Measurements from ENCODE around the gene CFAP70. TPM values are rescaled to one million over a fixed set of nuclear protein-coding genes. Genes with fewer than 3 reads are reported as not detected.
"Not testable (repeated sequence)": the region's sequence is repeated elsewhere in the genome, so short reads cannot be mapped to it uniquely, and the experiment has no call there.

Gene CFAP70
- total RNA-seq, 1 donor = 1.1 TPM

DNA sequence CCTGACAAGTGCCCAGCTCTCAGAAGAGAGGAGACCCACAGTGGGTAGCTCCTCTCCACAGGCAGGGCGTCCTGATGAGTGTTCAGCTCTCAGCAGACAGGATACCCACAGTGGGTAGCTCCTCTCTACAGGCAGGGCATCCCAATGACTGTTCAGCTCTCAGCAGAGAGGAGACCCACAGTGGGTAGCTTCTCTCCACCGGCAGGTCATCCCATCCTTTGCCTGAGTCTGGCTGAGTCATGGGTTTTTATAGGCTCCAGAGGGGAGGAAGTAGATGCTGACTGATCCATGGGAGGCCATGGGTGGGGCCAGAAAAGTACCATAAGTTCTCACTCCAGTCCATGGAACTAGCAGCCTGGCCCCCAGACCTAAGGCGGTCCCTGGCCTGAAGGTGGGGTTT lies 18.5 kb downstream of the CFAP70 start:
- no peak for DNase-seq (ENCODE audit: low read depth in 2 of 3, low spot score in 2 of 3)

DNA sequence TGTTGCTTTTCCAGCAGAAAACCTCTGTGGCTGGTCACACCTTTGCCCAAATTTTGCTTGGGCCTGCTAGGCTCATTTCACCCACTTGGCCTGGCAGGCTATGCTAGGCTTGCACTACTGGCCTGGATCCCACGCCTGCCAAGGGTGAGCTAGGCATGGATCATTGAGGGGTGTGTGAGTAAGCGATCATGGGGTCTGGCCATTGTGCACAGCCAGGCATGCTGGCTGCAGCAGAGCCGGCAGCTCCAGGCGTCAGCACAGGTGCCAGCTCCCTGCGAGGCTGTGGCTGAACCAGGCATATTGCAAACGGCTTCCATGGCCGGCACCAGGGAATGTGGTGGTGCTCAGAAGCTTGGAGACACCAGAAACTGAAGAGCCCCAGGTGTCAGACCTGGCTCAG lies 19.2 kb downstream of the CFAP70 start:
- no peak for DNase-seq (ENCODE audit: low read depth in 2 of 3, low spot score in 2 of 3)

DNA sequence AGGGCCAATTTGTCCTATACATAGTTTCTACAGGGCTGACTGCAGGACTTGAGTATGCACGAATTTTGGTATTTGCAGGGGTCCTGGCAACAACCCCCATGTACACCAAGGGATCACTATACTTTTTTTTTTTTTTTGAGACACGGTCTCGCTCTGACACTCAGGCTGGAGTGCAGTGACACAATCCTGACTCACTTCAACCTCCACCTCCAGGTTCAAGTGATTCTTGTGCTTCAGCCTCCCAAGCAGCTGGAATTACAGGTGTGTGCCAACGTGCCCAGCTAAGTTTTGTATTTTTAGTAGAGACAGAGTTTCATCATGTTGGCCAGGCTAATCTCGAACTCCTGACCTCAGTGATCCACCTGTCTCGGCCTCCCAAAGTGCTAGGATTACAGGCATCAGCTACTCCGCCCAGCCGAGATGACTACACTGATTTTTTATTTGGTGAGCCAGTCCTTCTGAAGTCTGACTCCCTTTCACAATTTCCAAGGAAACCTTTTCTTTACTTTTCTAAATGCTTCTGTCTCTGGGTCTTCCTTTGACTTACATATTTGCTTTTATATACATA lies 19.8 kb downstream of the CFAP70 start:
- no peak for DNase-seq (ENCODE audit: low read depth in 2 of 3, low spot score in 2 of 3)

DNA sequence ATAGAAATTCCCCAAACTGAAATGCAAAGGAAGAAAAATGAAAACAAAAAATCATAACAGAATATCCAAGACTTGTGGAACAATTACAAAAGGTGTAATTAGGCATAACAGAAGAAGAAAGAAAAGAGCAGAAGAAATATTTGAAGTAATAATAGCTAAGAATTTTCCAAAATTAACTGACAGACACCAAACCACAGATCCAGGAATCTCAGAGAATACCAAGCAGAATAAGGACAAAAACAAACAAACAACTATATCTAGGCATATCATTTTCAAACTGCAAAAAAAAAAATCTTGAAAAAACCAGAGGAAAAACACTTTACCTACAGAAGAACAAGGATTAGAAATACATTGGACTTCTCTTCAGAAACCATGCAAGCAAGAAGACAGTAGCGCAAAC lies 25.5 kb downstream of the CFAP70 start:
- no peak for DNase-seq (ENCODE audit: low read depth in 2 of 3, low spot score in 2 of 3)

DNA sequence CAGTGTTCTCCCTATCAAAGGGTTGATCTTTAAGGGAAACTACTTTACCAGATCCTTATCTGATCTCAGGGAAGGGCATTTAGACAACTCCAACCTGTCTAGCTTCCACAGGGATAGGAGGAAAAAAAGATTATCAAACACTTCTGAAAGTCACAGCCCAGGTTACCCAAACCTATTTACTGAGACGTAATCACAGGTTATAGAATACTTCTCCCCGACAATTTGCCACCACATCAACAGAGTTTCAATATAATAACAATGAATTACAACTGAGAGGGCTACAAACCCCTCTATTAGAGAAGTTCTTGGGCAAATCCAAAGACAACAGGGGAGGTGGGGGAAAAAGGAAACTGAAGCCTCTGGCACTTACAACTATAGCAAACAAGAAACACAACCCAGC lies 26.3 kb downstream of the CFAP70 start:
- no peak for DNase-seq (ENCODE audit: low read depth in 2 of 3, low spot score in 2 of 3)

DNA sequence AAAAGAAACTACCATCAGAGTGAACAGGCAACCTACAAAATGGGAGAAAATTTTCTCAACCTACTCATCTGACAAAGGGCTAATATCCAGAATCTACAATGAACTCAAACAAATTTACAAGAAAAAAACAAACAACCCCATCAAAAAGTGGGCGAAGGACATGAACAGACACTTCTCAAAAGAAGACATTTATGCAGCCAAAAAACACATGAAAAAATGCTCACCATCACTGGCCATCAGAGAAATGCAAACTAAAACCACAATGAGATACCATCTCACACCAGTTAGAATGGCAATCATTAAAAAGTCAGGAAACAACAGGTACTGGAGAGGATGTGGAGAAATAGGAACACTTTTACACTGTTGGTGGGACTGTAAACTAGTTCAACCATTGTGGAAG lies 30.1 kb downstream of the CFAP70 start:
- not testable (repeated sequence) for DNase-seq (ENCODE audit: low read depth in 2 of 3, low spot score in 2 of 3)

DNA sequence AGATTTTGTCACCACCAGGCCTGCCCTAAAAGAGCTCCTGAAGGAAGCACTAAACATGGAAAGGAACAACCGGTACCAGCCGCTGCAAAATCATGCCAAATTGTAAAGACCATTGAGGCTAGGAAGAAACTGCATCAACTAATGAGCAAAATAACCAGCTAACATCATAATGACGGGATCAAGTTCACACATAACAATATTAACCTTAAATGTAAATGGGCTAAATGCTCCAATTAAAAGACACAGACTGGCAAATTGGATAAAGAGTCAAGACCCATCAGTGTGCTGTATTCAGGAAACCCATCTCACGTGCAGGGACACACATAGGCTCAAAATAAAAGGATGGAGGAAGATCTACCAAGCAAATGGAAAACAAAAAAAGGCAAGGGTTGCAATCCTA lies 33.4 kb downstream of the CFAP70 start:
- DNase-seq (ENCODE audit: low read depth in 2 of 3, low spot score in 2 of 3) = not testable (repeated sequence)

DNA sequence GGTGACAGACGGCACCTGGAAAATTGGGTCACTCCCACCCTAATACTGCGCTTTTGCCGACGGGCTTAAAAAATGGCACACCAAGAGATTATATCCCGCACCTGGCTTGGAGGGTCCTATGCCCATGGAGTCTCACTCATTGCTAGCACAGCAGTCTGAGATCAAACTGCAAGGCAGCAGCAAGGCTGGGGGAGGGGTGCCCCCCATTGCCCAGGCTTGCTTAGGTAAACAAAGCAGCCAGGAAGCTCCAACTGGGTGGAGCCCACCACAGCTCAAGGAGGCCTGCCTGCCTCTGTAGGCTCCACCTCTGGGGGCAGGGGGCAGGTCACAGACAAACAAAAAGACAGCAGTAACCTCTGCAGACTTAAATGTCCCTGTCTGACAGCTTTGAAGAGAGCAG lies 35.1 kb downstream of the CFAP70 start:
- DNase-seq (ENCODE audit: low read depth in 2 of 3, low spot score in 2 of 3) = not testable (repeated sequence)

DNA sequence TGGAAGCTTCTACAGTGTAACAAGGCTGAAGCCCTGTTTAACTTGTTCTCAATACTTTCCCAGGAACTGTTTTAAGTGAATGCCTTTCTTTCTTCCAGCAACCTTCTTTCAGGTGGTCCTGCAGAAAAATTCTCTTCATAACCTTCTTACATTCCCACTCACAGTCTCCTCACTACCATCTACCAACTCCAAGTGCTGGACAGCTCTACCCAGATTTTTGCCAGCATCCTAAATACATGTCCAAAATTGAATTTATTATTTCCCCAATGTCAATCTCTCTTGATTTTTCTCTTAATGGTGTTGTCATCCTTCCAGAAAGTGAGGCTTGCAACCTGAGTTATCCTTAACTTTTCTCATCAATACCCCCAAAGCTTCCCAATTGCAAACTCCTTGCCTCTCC lies 48.2 kb downstream of the CFAP70 start:
- DNase-seq (ENCODE audit: low read depth in 2 of 3, low spot score in 2 of 3) = no peak

DNA sequence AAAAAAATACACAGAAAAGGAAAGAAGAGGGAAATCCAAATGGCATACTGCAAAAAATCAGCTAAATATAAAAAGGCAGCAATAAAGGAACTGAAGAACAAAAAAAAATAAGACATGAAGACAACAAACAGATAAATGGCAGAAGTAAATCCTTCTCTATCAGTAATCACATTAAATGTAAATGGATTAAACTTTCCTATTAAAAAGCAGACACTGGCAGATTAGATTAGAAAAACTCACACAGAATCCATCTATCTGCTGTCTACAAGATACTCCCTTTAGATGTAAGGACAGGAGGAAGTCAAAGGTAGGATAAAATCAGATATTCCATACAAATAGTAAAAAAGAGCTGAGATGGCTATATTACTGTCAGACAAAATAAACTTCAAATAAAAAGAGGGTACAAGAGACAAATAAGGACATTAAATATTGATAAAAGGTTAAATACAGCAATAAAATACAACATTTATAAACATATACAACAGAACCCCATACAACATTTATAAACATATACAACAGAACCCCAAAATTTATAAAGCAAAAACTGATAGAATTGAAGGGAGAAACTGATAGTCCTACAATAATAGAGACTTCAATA lies 51.4 kb downstream of the CFAP70 start:
- no peak for DNase-seq (ENCODE audit: low read depth in 2 of 3, low spot score in 2 of 3)

DNA sequence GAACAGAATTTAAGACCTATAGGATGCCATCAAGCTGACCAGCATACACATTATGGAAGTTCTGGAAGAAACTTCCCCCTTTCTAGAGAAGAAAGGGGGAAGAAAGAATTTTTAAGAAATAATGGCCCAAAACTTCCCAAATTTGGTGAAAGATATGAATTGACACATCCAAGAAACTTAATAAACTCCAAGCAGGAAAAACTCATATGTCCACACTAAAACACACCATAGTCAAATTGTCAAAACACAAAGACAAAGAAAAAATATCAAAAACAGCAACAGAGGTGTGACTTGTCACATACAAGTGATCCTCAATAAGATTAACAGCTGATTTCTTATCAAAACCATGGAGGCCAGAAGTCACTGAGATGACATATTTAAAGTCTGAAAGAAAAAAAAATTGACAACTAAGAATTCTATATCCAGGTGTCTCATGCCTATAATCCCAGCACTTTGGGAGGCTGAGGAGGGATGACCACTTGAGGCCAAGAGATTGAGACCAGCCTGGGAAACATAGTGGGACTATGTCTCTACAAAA lies 52.4 kb downstream of the CFAP70 start:
- no peak for DNase-seq (ENCODE audit: low read depth in 2 of 3, low spot score in 2 of 3)

DNA sequence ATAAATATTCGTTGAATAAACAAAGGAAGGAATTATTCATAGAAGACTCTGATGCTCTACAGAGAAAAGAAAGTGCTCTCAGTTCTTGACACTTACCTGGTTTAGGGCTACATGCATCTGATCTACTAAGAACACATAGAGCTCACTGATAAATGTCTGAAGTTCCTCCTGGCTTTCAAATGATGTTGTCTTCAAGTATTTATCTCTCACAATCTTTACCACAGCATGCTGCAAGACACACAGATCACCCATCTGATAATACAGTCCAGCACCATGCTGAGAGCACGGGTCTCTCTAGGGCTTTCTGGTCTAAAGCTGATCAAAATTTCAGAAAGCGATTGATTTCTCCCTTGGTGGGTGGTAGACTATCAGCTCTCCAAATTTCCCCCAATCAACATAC lies 61.7 kb downstream of the CFAP70 start:
- DNase-seq (ENCODE audit: low read depth in 2 of 3, low spot score in 2 of 3) = no peak

DNA sequence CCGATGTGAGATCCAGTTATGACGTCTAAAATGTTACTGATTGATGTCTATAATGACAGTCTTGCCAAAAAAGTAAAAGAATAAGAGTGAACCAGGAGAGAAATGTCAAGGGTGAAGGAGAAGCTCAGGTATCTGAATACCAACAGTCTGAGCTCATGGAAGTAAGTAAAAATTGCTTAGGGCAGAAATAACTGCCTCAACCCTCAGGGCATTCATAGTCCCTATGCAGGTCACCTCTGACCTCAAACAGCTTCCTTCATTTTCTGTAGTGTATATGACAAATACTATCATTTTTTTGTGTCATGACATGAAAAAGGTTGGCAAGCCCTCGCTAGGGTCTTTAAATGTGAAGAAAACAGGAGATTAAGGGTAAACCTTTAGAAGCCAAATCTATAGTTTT lies 65.2 kb downstream of the CFAP70 start:
- DNase-seq (ENCODE audit: low read depth in 2 of 3, low spot score in 2 of 3) = no peak

DNA sequence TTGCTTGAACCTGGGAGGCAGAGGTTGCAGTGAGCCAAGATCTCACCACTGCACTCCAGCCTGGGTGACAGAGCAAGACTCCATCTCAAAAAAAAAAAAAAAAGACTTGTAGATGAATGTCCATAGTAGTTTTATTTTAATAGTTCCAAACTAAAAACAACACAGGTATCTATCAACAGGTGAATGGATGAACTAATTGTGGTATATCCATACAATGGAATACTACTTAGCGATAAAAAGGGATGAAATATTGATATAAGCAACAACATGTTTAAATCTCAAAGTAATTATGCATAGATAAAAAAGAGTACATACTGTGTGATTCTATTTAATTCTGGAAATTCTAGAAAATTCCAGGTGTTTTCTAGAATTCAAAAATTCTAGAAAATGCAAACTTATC lies 68.7 kb downstream of the CFAP70 start:
- DNase-seq (ENCODE audit: low read depth in 2 of 3, low spot score in 2 of 3) = no peak

DNA sequence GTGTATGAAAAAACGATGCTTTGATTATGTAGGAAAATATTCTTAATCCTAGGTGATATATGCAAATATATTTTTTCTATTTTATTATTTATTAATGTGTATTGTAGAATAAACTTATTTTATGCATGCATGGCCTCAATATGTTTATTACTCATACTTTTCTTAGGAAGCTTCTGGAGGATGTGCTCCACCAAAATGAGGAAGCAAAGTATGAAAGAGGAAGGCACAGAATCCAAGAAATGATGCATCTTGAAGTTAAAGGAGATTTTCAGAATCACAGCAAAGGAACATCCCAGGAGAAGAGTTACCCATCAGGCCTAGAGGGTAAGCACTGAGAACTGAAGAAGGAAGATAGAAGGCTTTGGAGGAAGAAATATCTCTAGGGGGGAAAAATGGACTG lies 71.2 kb downstream of the CFAP70 start:
- peak in 1 of 3 donors; percentile 3 for DNase-seq (ENCODE audit: low read depth in 2 of 3, low spot score in 2 of 3)

DNA sequence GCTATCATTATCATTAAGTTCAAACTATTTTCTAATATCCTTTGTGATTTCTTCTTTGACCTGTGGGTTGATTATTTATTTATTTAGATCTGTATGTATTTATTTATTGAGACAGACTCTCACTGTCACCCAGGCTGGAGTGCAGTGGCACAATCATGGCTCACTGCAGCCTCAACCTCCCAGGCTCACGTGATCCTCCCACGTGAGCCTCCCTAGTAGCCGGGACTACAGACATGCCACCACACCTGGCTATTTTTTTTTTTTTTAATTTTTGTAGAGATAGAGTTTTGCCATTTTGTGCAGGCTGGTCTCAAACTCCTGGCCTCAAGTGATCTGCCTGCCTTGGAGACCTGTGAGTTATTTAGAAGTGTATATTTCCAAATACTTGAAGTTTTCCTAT lies 77.6 kb downstream of the CFAP70 start:
- no peak for DNase-seq (ENCODE audit: low read depth in 2 of 3, low spot score in 2 of 3)

DNA sequence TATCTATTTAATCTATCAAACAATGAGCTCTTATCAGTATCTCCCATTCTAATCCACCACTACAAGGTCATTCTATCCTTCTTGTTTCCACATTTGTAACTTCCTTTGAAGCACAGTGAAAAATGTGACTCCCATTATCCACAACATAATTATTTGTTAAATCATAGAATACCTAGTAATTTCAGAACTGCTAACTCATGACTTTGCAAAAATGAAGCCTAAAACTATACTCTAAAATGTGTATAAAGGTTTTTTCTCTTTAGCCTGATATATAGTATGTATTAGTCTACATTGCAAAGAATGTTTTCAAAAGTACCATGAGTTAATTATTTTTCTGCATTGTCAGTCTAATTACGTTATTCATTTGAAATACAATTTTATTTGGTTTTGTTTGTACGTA lies 94.2 kb downstream of the CFAP70 start:
- DNase-seq (ENCODE audit: low read depth in 2 of 3, low spot score in 2 of 3) = no peak

DNA sequence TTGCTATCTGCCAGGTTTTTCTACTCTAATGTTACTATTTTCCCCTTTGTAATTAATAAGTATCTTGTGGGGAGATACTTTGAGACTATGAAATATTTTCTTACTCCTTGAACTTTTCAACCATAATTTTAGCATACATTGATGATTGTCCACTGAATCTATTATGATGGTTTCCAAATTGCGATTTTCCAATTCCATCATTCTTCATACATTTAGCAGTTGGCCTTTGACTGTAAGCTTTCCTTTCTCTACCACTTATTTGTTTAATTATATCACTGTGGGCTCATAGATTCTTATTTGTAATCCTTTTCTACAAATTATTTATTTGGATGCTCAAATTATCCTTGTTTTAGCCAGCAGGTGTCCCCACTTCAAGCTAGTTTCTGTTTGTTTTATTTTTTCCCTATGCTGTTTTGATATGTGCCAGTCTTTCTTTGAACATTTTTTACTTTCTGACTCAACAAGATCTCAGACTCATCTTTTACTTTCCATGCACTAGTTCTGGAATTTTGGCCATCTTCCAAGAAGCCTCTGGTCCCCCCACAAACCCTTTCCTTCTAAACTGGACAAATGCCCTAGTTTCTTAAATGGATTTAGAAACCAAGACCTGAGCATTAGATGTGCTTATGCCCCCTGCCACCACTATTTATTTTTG lies 94.8 kb downstream of the CFAP70 start:
- peak in 1 of 3 donors; percentile 48 for DNase-seq (ENCODE audit: low read depth in 2 of 3, low spot score in 2 of 3)

DNA sequence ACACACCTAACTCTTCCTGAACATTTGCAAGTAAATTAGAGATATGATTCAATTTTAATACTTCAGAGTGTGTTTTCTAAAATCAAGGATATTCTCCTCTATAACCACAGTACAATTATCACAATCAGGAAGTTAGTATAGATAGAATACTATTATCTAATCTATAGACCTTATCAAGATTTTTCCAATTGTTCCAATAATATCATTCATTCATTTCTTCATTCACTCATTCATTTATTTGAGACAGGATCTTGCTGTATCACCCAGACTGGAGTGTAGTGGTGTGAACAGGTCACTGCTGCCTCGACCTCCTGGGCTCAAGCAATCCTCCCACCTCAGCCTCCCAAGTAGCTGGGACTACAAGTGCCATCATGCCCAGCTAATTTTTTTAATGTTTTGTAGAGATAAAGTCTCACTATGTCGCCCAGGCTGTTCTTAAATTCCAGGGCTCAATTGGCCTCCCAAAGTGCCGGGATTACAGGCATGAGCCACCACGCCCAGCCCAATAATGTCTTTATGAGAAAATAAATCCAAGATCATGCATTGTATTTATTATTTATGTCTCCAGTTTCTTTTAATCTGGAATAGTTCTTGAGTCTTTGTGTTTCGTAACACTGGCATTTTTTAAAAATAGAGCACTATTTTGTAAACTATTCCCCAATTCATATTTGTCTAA lies 95.6 kb downstream of the CFAP70 start:
- no peak for DNase-seq (ENCODE audit: low read depth in 2 of 3, low spot score in 2 of 3)

DNA sequence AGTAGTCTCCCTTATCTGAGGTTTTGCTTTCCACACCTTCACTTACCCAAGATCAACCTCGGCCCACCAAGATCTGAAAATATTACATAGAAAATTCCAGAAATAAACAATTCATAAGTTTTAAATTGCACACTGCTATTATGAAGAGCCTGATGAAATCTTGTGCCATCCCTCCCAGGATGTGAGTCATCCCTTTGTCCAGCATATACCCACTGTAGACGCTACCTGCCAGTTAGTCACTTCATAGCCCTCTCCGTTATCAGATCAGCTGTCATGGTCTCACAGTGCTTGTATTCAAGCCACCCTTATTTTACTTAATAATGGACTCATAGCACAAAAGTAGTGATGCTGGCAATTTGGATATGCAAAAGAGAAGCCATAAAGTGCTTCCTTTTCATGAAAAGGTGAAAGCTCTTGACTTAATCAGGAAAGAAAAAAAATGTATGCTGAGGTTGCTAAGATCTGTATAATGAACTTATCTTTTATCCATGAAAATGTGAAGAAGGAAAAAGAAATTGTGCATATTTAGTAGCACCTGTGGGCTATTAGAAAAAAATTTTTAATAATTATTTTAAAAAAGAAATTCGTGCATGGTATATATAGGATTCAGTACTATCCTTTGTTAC lies 96.4 kb downstream of the CFAP70 start:
- DNase-seq (ENCODE audit: low read depth in 2 of 3, low spot score in 2 of 3) = no peak

DNA sequence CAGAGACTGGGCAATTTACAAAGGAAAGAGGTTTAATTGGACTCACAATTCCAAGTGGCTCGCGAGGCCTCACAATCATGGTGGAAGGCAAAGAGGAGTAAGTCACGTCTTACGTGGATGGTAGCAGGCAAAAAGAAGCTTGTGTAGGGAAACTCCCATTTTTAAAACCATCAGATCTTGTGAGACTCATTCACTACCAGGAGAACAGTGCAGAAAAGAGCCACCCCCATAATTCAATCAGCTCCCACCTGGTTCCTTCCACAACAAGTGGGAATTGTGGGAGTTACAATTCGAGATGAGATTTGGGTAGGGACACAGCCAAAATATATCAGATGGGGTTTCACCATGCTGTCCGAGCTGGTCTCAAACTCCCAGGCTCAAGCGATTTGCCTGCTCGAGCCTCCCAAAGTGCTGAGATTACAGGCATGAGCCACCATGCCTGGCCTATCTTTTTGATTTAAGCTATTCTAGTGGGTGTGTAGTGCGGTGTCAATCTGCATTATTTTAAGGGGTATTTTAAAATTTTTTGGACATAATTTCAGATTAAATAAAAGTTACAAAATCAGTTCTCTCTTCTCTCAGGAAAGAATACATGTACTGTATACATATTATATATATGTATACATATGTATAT lies 97.2 kb downstream of the CFAP70 start:
- no peak for DNase-seq (ENCODE audit: low read depth in 2 of 3, low spot score in 2 of 3)
